ENCODE measurements around the gene NBEAL1. TPM values are rescaled to one million over a fixed set of nuclear protein-coding genes. Genes with fewer than 3 reads are reported as not detected.
"Not testable (repeated sequence)": the region's sequence is repeated elsewhere in the genome, so short reads cannot be mapped to it uniquely, and the experiment has no call there.

The NBEAL1 gene
- total RNA-seq, 1 experiment from 2014 or later, result 14.1 TPM

- no peak for DNase-seq (ENCODE audit: low spot score)
These were observed 23.9 kb downstream of the NBEAL1 start for GRCh38 chr2:203038586-203038985.

GRCh38 chr2:203039211-203039610 lies 24.5 kb downstream of the NBEAL1 start:
- DNase-seq (ENCODE audit: low spot score), result not testable (repeated sequence)

- peak; percentile 54 for DNase-seq (ENCODE audit: low spot score)
These were observed 26.4 kb downstream of the NBEAL1 start for GRCh38 chr2:203040966-203041521.

GRCh38 chr2:203042178-203042577 lies 27.5 kb downstream of the NBEAL1 start:
- DNase-seq (ENCODE audit: low spot score), result no peak

GRCh38 chr2:203043226-203043625 lies 28.6 kb downstream of the NBEAL1 start:
- DNase-seq (ENCODE audit: low spot score), result no peak

- DNase-seq (ENCODE audit: low spot score), result no peak
These were observed 31.2 kb downstream of the NBEAL1 start for GRCh38 chr2:203045867-203046266.

GRCh38 chr2:203052539-203052938 lies 37.9 kb downstream of the NBEAL1 start:
- no peak for DNase-seq (ENCODE audit: low spot score)

- DNase-seq (ENCODE audit: low spot score), result no peak
These were observed 45.0 kb downstream of the NBEAL1 start for GRCh38 chr2:203059567-203060240.

GRCh38 chr2:203061346-203061745 lies 46.7 kb downstream of the NBEAL1 start:
- no peak for DNase-seq (ENCODE audit: low spot score)

GRCh38 chr2:203062126-203062525 lies 47.5 kb downstream of the NBEAL1 start:
- no peak for DNase-seq (ENCODE audit: low spot score)

- DNase-seq (ENCODE audit: low spot score), result not testable (repeated sequence)
These were observed 51.9 kb downstream of the NBEAL1 start for GRCh38 chr2:203066519-203067091.

GRCh38 chr2:203070701-203071100 lies 56.0 kb downstream of the NBEAL1 start:
- no peak for DNase-seq (ENCODE audit: low spot score)

- DNase-seq (ENCODE audit: low spot score), result no peak
These were observed 56.5 kb downstream of the NBEAL1 start for GRCh38 chr2:203071148-203071547.

- DNase-seq (ENCODE audit: low spot score), result no peak
These were observed 57.7 kb downstream of the NBEAL1 start for GRCh38 chr2:203072371-203072770.

GRCh38 chr2:203077451-203077850 lies 62.8 kb downstream of the NBEAL1 start:
- DNase-seq (ENCODE audit: low spot score), result no peak

GRCh38 chr2:203080447-203081045 lies 65.9 kb downstream of the NBEAL1 start:
- no peak for DNase-seq (ENCODE audit: low spot score)

GRCh38 chr2:203083328-203083727 lies 68.7 kb downstream of the NBEAL1 start:
- DNase-seq (ENCODE audit: low spot score), result no peak

- not testable (repeated sequence) for DNase-seq (ENCODE audit: low spot score)
These were observed 71.7 kb downstream of the NBEAL1 start for GRCh38 chr2:203086381-203086780.

- DNase-seq (ENCODE audit: low spot score), result not testable (repeated sequence)
These were observed 76.0 kb downstream of the NBEAL1 start for GRCh38 chr2:203090721-203091120.

- DNase-seq (ENCODE audit: low spot score), result peak; percentile 59
These were observed 83.1 kb downstream of the NBEAL1 start for GRCh38 chr2:203097735-203098134.

GRCh38 chr2:203102357-203102756 lies 87.7 kb downstream of the NBEAL1 start:
- DNase-seq (ENCODE audit: low spot score), result not testable (repeated sequence)

GRCh38 chr2:203104273-203104672 lies 89.6 kb downstream of the NBEAL1 start:
- no peak for DNase-seq (ENCODE audit: low spot score)

GRCh38 chr2:203105996-203106395 lies 91.3 kb downstream of the NBEAL1 start:
- no peak for DNase-seq (ENCODE audit: low spot score)
